Lower leg skin (tissue), 3 donors: Measurements from ENCODE around the gene LHX3.

ENCODE experiments used
- POLR2A ChIP-seq, 2 donors: fragments of 450-650 bp; IDR thresholded peaks; one replicate each; pipeline ENCODE4 v1.6.1; 2016 to 2017; ENCODE audit warnings: antibody characterized with exemption in 2 of 2, mild to moderate bottlenecking in 1 of 2, moderate library complexity in 1 of 2
- TF ChIP-seq, protein P1 (sequence below), 3 donors: fragments of 450-650 bp; IDR thresholded peaks; one replicate each; pipeline ENCODE4 v1.5.1; 2016; ENCODE audit warnings: antibody characterized with exemption in 3 of 3, mild to moderate bottlenecking in 3 of 3, moderate library complexity in 2 of 3

- TF ChIP-seq, protein P1, sequence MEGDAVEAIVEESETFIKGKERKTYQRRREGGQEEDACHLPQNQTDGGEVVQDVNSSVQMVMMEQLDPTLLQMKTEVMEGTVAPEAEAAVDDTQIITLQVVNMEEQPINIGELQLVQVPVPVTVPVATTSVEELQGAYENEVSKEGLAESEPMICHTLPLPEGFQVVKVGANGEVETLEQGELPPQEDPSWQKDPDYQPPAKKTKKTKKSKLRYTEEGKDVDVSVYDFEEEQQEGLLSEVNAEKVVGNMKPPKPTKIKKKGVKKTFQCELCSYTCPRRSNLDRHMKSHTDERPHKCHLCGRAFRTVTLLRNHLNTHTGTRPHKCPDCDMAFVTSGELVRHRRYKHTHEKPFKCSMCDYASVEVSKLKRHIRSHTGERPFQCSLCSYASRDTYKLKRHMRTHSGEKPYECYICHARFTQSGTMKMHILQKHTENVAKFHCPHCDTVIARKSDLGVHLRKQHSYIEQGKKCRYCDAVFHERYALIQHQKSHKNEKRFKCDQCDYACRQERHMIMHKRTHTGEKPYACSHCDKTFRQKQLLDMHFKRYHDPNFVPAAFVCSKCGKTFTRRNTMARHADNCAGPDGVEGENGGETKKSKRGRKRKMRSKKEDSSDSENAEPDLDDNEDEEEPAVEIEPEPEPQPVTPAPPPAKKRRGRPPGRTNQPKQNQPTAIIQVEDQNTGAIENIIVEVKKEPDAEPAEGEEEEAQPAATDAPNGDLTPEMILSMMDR (IDR thresholded peaks at IDR 0.05) = no peak
- no peak for TF ChIP-seq POLR2A (IDR thresholded peaks at IDR 0.05)
These were observed 25.8 kb upstream of the LHX3 start for GRCh38 chr9:136230773-136231172.
